ENCODE data around the gene NEUROG3.

DNA sequence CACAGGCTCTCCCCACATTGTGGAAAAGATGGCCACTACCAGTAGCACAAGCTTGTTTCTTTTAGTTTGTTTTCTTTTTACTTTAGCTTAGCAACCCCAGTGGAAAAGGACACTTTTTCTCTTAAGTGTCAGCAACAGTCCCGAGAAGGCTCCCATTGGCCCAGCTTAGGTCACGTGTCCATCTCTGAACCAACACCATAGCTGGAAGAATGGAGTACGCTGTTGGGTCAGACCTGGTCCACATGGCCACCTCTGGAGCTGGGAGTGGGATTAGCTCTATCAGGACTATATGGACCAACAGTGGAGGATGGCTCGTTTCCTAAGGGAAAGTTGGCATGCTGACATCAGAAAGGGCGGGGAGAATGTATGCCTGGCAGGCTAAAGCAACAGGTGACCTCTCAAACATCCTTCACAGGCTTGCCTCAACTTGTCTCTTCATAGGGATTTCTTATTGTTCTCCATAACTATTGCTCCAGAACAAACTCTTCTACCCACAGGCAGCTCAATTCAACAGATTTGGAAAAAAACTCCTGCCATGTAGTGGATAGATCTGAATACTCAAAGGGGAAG is 27.6 kb upstream of the NEUROG3 start:
- TF ChIP-seq, protein P1, sequence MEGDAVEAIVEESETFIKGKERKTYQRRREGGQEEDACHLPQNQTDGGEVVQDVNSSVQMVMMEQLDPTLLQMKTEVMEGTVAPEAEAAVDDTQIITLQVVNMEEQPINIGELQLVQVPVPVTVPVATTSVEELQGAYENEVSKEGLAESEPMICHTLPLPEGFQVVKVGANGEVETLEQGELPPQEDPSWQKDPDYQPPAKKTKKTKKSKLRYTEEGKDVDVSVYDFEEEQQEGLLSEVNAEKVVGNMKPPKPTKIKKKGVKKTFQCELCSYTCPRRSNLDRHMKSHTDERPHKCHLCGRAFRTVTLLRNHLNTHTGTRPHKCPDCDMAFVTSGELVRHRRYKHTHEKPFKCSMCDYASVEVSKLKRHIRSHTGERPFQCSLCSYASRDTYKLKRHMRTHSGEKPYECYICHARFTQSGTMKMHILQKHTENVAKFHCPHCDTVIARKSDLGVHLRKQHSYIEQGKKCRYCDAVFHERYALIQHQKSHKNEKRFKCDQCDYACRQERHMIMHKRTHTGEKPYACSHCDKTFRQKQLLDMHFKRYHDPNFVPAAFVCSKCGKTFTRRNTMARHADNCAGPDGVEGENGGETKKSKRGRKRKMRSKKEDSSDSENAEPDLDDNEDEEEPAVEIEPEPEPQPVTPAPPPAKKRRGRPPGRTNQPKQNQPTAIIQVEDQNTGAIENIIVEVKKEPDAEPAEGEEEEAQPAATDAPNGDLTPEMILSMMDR (IDR thresholded peaks at IDR 0.05), result no peak
- TF ChIP-seq POLR2A (IDR thresholded peaks at IDR 0.05), result no peak
- no peak for TF ChIP-seq POLR2AphosphoS5 (IDR thresholded peaks at IDR 0.05)
